ENCODE results near the gene MAST4. TPM values are rescaled to one million over a fixed set of nuclear protein-coding genes. Genes with fewer than 3 reads are reported as not detected.

MAST4 gene
- total RNA-seq, 1 donor from 2014 or later, result 10.5 TPM

- Mint-ChIP-seq H3K27me3 (ENCODE audit: unreplicated experiment) (peaks cover 20% of the 10 kb centered on the region), H3K9me3 (ENCODE audit: unreplicated experiment) (no peaks in the 10 kb centered on the region), H3K27ac (ENCODE audit: unreplicated experiment) (no peak overlapping the region), H3K4me3 (ENCODE audit: unreplicated experiment) (no peak overlapping the region), H3K36me3 (ENCODE audit: unreplicated experiment) (no peaks in the 10 kb centered on the region), H3K4me1 (ENCODE audit: unreplicated experiment) (no peaks in the 10 kb centered on the region)
- DNase-seq (ENCODE audit: extremely low spot score, unreplicated experiment), result no peak
- TF ChIP-seq CTCF (IDR thresholded peaks at IDR 0.05), result no peak
Measured at GRCh38 chr5:66848749-66849641, 252.8 kb downstream of the MAST4 start.

- H3K9me3 Mint-ChIP-seq (ENCODE audit: unreplicated experiment), result no peaks in the 10 kb centered on the region
- no peak overlapping the region for H3K4me3 Mint-ChIP-seq (ENCODE audit: unreplicated experiment)
- no peaks in the 10 kb centered on the region for H3K4me1 Mint-ChIP-seq (ENCODE audit: unreplicated experiment)
- H3K27me3 Mint-ChIP-seq (ENCODE audit: unreplicated experiment), result peaks cover 22% of the 10 kb centered on the region
- no peaks in the 10 kb centered on the region for H3K36me3 Mint-ChIP-seq (ENCODE audit: unreplicated experiment)
- no peak for DNase-seq (ENCODE audit: extremely low spot score, unreplicated experiment)
- no peak for TF ChIP-seq CTCF (IDR thresholded peaks at IDR 0.05)
- H3K27ac Mint-ChIP-seq (ENCODE audit: unreplicated experiment), result no peak overlapping the region
Measured at GRCh38 chr5:66849803-66850202, 253.6 kb downstream of the MAST4 start.

GRCh38 chr5:66850354-66851075 lies 254.3 kb downstream of the MAST4 start:
- H3K4me3 Mint-ChIP-seq (ENCODE audit: unreplicated experiment), result no peak overlapping the region
- H3K27me3 Mint-ChIP-seq (ENCODE audit: unreplicated experiment), result peaks cover 24% of the 10 kb centered on the region
- H3K36me3 Mint-ChIP-seq (ENCODE audit: unreplicated experiment), result no peaks in the 10 kb centered on the region
- no peak for DNase-seq (ENCODE audit: extremely low spot score, unreplicated experiment)
- no peaks in the 10 kb centered on the region for H3K4me1 Mint-ChIP-seq (ENCODE audit: unreplicated experiment)
- no peak overlapping the region for H3K27ac Mint-ChIP-seq (ENCODE audit: unreplicated experiment)
- no peak for TF ChIP-seq CTCF (IDR thresholded peaks at IDR 0.05)
- no peaks in the 10 kb centered on the region for H3K9me3 Mint-ChIP-seq (ENCODE audit: unreplicated experiment)

GRCh38 chr5:66851306-66851705 lies 255.1 kb downstream of the MAST4 start:
- Mint-ChIP-seq H3K27me3 (ENCODE audit: unreplicated experiment) (peaks cover 26% of the 10 kb centered on the region), H3K36me3 (ENCODE audit: unreplicated experiment) (no peaks in the 10 kb centered on the region), H3K27ac (ENCODE audit: unreplicated experiment) (no peak overlapping the region), H3K4me1 (ENCODE audit: unreplicated experiment) (no peaks in the 10 kb centered on the region), H3K4me3 (ENCODE audit: unreplicated experiment) (no peak overlapping the region), H3K9me3 (ENCODE audit: unreplicated experiment) (no peaks in the 10 kb centered on the region)
- no peak for DNase-seq (ENCODE audit: extremely low spot score, unreplicated experiment)
- no peak for TF ChIP-seq CTCF (IDR thresholded peaks at IDR 0.05)

GRCh38 chr5:66854416-66854815 lies 258.2 kb downstream of the MAST4 start:
- Mint-ChIP-seq H3K27ac (ENCODE audit: unreplicated experiment) (no peak overlapping the region), H3K4me3 (ENCODE audit: unreplicated experiment) (no peak overlapping the region), H3K36me3 (ENCODE audit: unreplicated experiment) (no peaks in the 10 kb centered on the region), H3K27me3 (ENCODE audit: unreplicated experiment) (peaks cover 30% of the 10 kb centered on the region), H3K9me3 (ENCODE audit: unreplicated experiment) (no peaks in the 10 kb centered on the region), H3K4me1 (ENCODE audit: unreplicated experiment) (no peaks in the 10 kb centered on the region)
- no peak for TF ChIP-seq CTCF (IDR thresholded peaks at IDR 0.05)
- DNase-seq (ENCODE audit: extremely low spot score, unreplicated experiment), result no peak

All from osteocyte (in vitro differentiated cells).